OCI-LY1 (cell line): ENCODE data around the gene SLC35C1.

Experiments used
- H2AFZ ChIP-seq: fragments of 200-600 bp; sonication (generic), shearing (Covaris generic); 2 replicates; pipeline ENCODE4 v1.6.0; 2014; ENCODE audit warnings: antibody characterized with exemption, mild to moderate bottlenecking, low read length
- H3F3A ChIP-seq: fragments of 200-600 bp; sonication (generic), shearing (Covaris generic); 2 replicates; pipeline ENCODE4 v1.6.0; 2014; ENCODE audit warnings: mild to moderate bottlenecking, antibody characterized with exemption, low read length, moderate library complexity; ENCODE audit not compliant: insufficient read depth
- H3K27ac ChIP-seq: fragments of 200-600 bp; sonication (generic); 2 replicates; pipeline ENCODE4 v1.5.1; 2014; ENCODE audit warnings: low read length, mixed run types, mild to moderate bottlenecking, low read depth; ENCODE audit not compliant: poor library complexity, severe bottlenecking
- H3K27me3 ChIP-seq: fragments of 200-600 bp; sonication (generic); 2 replicates; pipeline ENCODE4 v1.6.0; 2014; ENCODE audit warnings: antibody characterized with exemption, mild to moderate bottlenecking, low read length, moderate library complexity; ENCODE audit not compliant: insufficient read depth
- H3K36me3 ChIP-seq: fragments of 200-600 bp; sonication (generic); 2 replicates; pipeline ENCODE4 v1.6.1; 2014; ENCODE audit warnings: mild to moderate bottlenecking, antibody characterized with exemption, low read length, moderate library complexity, mixed read lengths; ENCODE audit not compliant: insufficient read depth
- H3K4me1 ChIP-seq: fragments of 200-600 bp; sonication (generic); 2 replicates; pipeline ENCODE4 v1.5.1; 2014; ENCODE audit warnings: mild to moderate bottlenecking, low read length, moderate library complexity; ENCODE audit not compliant: insufficient read depth, severe bottlenecking
- H3K4me2 ChIP-seq: fragments of 200-600 bp; sonication (generic), shearing (Covaris generic); 2 replicates; pipeline ENCODE4 v1.6.1; 2014; ENCODE audit warnings: low read length
- H3K4me3 ChIP-seq: fragments of 200-600 bp; sonication (generic); 2 replicates; pipeline ENCODE4 v1.5.1; 2014; ENCODE audit warnings: low read length, low read depth, mild to moderate bottlenecking, mixed read lengths; ENCODE audit not compliant: poor library complexity, severe bottlenecking
- H3K79me2 ChIP-seq: fragments of 200-600 bp; shearing (Covaris generic); 2 replicates; pipeline ENCODE4 v1.6.1; 2016; ENCODE audit warnings: mixed run types, low read length, mixed read lengths; ENCODE audit not compliant: insufficient read depth
- H3K9ac ChIP-seq: fragments of 200-600 bp; sonication (generic), shearing (Covaris generic); 2 replicates; pipeline ENCODE4 v1.6.1; 2014; ENCODE audit warnings: mild to moderate bottlenecking, low read length, mixed read lengths
- H3K9me2 ChIP-seq: fragments of 200-600 bp; sonication (generic), shearing (Covaris generic); 2 replicates; pipeline ENCODE4 v1.6.1; 2014; ENCODE audit warnings: low read depth, mild to moderate bottlenecking, low read length, mixed read lengths
- H3K9me3 ChIP-seq: fragments of 200-600 bp; shearing (Covaris generic); 2 replicates; pipeline ENCODE4 v1.6.1; 2014; ENCODE audit warnings: low read length, mixed read lengths
- H4K20me1 ChIP-seq: fragments of 200-600 bp; sonication (generic), shearing (Covaris generic); 2 replicates; pipeline ENCODE4 v1.6.0; 2016; ENCODE audit warnings: mild to moderate bottlenecking, low read length; ENCODE audit not compliant: insufficient read depth
- EZH2 ChIP-seq: fragments of 200-600 bp; sonication (generic), shearing (Covaris generic); IDR thresholded peaks from 2 replicates; pipeline ENCODE4 v1.8.0; 2017; ENCODE audit warnings: borderline replicate concordance, mixed run types, mild to moderate bottlenecking, antibody characterized with exemption, low read length, moderate library complexity, mixed read lengths
- TF ChIP-seq, protein P1 (sequence below): fragments of 200-600 bp; sonication (generic), shearing (Covaris generic); IDR thresholded peaks from 2 replicates; pipeline ENCODE4 v1.5.1; 2017; ENCODE audit warnings: mild to moderate bottlenecking, antibody characterized with exemption, low read length, moderate library complexity, mixed read lengths

The SLC35C1 gene

GRCh38 chr11:45844822-45845578 is 40.1 kb downstream of the SLC35C1 start:
- Histone ChIP-seq H3K9ac (no peak overlapping the region), H2AFZ (no peak overlapping the region), H3F3A (no peaks in the 10 kb centered on the region), H3K36me3 (no peaks in the 10 kb centered on the region), H3K27me3 (no peaks in the 10 kb centered on the region), H4K20me1 (0 out of 2 replicates have a peak, but pooled peaks cover 2% of the 10 kb centered on the region), H3K27ac (no peak overlapping the region), H3K9me3 (no peaks in the 10 kb centered on the region), H3K4me3 (no peak overlapping the region), H3K4me2 (no peak overlapping the region), H3K4me1 (peaks cover 31% of the 10 kb centered on the region), H3K79me2 (peaks cover 13% of the 10 kb centered on the region), H3K9me2 (no peaks in the 10 kb centered on the region)
- TF ChIP-seq EZH2 = no peak
- TF ChIP-seq, protein P1, sequence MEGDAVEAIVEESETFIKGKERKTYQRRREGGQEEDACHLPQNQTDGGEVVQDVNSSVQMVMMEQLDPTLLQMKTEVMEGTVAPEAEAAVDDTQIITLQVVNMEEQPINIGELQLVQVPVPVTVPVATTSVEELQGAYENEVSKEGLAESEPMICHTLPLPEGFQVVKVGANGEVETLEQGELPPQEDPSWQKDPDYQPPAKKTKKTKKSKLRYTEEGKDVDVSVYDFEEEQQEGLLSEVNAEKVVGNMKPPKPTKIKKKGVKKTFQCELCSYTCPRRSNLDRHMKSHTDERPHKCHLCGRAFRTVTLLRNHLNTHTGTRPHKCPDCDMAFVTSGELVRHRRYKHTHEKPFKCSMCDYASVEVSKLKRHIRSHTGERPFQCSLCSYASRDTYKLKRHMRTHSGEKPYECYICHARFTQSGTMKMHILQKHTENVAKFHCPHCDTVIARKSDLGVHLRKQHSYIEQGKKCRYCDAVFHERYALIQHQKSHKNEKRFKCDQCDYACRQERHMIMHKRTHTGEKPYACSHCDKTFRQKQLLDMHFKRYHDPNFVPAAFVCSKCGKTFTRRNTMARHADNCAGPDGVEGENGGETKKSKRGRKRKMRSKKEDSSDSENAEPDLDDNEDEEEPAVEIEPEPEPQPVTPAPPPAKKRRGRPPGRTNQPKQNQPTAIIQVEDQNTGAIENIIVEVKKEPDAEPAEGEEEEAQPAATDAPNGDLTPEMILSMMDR = no peak

GRCh38 chr11:45846174-45846675 is 41.3 kb downstream of the SLC35C1 start:
- Histone ChIP-seq H3K4me1 (peaks cover 31% of the 10 kb centered on the region), H3K9ac (no peak overlapping the region), H3K9me2 (no peaks in the 10 kb centered on the region), H3K27me3 (no peaks in the 10 kb centered on the region), H3K4me3 (peak overlapping the region; percentile 84), H3K9me3 (no peaks in the 10 kb centered on the region), H4K20me1 (0 out of 2 replicates have a peak, but pooled peaks cover 2% of the 10 kb centered on the region), H3F3A (no peaks in the 10 kb centered on the region), H3K27ac (no peak overlapping the region), H2AFZ (peak overlapping the region; percentile 58; the same call in 1 of the 2 replicates), H3K79me2 (peaks cover 20% of the 10 kb centered on the region), H3K36me3 (no peaks in the 10 kb centered on the region), H3K4me2 (peak overlapping the region; percentile 81)
- no peak for TF ChIP-seq EZH2
- TF ChIP-seq, protein P1 = no peak

- Histone ChIP-seq H3K4me1 (peaks cover 37% of the 10 kb centered on the region), H3K4me3 (peak within 1 kb of the TSS; percentile 84), H3K79me2 (peaks cover 29% of the 10 kb centered on the region), H3K9me2 (no peaks in the 10 kb centered on the region), H2AFZ (peak within 1 kb of the TSS; percentile 58), H4K20me1 (0 out of 2 replicates have a peak, but pooled peaks cover 2% of the 10 kb centered on the region), H3F3A (no peaks in the 10 kb centered on the region), H3K4me2 (peak within 1 kb of the TSS; percentile 81), H3K9ac (peak within 1 kb of the TSS; percentile 79), H3K36me3 (no peaks in the 10 kb centered on the region), H3K9me3 (no peaks in the 10 kb centered on the region), H3K27ac (peak within 1 kb of the TSS; percentile 0), H3K27me3 (no peaks in the 10 kb centered on the region)
- TF ChIP-seq, protein P1 = no peak
- TF ChIP-seq EZH2 = no peak
These were observed 42.3 kb downstream of the SLC35C1 start, which contains the start of gene CRY2 for GRCh38 chr11:45846974-45847910. Gene CRY2 (plus strand): TSS chr11:45847475. CDS start chr11:45847491, 16 bp downstream.
